ENCODE measurements around the gene MCF2L.

Gene MCF2L

DNA sequence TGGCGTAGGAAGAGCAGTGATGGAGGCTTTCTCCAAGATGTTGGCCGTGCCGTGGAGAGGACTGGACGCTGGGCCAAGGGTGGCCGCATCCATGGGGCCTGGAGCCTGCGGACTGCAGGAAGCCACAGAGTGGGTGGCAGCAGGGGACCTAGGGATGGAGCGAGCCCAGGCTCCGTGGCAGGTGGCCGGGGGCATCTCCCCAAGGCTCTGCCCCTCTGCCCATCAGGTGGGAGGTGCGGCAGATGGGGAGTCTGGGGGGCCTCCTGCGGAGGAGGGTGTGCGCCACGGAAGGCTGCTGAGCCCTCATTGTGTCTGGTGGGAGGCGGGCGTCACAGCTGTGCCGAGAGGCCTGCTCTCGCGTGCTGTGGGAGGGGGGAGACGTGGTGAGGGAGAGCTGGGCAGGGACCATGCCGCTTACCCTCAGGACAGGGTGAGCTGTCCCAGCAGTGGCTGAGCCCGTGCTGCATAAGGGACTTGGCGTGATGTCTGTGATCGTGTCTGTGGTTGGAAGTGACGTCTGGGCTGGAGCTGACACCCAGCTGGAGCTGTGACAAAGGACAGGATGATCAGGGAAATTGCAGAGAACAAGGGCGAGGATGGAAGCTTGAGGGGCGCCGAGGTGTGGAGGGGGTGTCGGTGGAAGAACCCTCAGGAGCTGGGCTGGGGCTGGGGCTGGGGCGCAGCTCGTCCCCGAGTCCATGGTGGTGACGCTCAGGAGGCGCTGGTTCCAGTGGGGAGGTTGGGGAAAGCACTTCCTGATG is 13.4 kb downstream of the MCF2L start:
- no peak for DNase-seq

DNA sequence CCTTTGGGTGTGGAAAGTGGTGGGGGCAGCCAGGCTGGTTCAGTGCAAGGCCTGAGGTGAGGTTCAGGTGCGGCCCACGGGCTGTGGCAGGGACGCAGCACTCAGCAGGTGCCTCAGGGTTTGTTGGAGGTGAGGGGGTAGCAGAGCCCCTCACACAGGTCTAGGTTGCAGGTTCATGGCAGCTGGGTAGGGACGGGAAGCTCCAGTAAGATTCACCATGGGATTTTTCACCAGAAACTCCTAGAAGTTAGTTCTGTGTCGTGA is 14.0 kb downstream of the MCF2L start:
- DNase-seq: no peak

DNA sequence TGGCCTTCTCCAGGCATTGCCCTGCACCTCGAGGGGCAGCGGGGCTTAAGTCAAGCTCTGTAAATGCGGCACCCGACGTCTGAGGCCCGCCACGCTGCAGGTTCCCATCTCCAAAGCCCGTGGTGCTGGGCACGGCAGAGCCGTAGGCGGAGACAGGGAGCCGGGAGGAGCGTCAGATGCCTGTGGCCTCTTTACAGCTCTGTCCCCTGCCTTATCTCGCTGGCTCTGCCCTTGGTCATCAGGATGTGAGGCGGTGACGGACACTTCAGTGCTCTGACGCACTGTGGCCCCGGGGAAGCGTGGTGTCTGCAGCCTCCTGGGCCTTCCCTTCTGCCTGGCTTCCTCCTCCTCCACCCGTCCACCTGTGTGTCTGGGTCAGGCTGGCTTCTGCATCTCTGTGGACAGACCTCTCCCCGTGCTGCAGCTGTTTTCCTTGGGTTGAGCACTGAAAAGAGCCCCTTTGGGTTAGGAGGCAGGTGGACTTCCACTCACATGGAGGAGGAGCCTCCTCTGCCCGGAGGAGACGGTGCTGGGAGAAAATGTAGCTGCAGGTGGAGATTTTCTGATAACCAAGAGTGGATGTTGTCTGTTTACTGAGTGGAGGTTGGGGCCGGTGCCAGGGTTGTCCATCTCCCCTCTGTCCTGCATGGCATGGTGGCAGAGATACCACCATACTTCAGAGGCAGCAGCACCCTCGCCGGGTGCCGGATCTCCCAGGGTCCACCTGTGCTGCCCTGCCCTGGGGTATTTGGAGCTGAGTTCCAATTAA is 14.6 kb downstream of the MCF2L start:
- DNase-seq: no peak

DNA sequence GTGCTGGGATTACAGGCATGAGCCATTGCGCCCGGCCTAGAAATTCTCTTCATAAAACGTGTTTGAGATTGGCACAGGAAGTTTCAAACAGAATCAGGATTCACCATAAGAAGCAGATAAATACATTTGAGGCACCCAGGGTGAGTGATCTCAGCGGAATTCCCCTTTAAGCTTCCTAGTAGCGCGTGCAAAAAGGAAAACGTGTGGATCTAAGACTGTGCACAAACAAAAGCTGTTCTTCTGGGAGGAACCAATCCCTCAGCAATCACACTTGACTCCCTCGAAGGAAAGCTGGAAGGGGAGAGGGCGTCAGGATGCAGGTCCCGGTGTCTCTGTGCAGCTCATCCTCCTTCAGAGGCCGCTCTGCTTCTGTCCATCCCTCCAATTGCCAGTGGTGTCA is 15.5 kb downstream of the MCF2L start:
- DNase-seq: no peak

DNA sequence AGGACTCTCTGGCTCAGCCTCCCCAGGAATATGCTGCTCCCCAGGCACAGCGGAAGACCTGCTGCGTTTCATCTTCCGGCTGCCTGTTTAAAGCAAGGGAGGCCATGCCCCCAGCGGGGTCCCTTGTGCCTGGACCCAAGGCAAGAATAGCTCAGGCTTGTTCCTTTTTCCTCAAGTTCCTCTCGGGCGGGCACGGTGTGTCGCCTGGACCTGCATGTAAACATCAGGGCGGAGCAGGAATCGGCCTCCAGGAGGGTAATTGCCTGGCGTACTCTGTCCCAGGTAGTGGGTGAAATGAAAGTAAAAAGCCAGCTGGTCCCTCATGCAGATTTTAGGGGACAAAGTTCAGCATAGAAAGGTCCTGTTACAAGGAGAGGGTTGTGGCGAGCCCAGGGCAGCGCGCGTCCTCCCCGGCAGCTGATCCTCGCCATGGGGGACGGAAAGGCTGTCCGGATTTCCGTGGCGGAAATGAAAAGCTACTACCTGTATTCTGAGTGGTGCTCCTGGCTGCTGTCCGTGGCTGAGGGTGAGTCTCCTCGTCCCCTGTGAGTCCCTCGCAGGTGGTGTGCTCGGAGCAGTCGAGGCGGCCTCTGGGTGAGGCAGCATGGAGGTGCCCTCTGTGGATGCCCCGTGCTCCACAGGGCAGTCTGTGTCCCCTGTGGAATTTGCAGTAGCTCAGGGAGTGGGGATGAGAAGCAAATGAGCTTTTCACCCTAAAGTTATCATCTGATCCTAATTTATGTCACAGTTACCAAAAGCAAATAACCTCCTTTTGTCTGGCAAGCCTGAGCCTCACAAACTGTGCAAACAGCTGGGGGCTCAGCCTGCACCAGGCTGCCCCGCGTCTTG is 16.2 kb downstream of the MCF2L start:
- no peak for DNase-seq

DNA sequence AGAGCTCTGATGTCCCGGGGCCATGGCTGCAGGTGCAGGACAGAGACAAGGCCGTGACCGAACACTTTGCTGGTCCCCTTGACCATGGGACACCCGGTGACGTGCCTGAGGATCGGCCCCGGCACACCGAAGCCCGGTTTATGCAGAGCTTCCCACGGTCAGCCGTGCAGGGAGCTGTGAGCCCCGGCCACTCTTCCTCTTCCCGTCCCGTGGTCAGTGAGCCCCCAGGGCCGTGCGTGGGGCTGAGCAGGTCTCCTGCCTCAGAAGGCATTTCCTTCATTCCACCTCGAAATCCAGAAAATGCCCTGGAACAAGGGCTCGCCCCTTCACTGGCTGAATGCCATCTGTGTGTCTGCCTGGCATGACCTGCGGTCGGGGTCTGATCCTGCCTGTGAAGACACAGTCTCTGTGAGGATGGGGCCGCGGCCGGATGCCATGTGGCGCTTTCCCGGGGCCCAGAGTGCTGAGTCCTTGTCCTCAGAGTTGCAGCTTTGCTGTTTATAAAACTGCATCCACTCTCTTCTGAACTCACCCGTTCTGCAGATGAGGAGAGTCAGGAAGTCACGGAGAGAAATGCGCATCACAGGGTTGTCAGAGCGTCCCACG is 16.9 kb downstream of the MCF2L start:
- no peak for DNase-seq

DNA sequence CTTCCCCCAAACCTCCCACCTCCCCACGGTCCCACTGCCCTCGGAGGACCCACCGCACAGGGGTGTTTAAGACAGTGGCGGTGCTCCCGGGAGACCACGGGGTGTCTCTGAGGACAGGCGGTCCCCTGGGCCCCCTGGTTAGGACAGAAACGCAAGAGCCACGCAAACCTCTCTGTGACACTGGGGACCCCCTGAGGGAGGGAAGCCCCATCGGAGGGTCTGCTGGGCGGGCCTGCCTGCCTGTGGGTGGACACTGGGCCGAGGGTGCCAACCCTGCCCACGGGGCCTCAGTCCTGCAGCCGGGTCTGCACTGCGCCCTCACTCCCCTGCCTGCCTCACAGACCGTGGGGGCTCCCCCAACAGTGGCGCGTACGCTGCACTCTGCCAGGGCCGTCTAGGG is 17.5 kb downstream of the MCF2L start:
- no peak for DNase-seq

DNA sequence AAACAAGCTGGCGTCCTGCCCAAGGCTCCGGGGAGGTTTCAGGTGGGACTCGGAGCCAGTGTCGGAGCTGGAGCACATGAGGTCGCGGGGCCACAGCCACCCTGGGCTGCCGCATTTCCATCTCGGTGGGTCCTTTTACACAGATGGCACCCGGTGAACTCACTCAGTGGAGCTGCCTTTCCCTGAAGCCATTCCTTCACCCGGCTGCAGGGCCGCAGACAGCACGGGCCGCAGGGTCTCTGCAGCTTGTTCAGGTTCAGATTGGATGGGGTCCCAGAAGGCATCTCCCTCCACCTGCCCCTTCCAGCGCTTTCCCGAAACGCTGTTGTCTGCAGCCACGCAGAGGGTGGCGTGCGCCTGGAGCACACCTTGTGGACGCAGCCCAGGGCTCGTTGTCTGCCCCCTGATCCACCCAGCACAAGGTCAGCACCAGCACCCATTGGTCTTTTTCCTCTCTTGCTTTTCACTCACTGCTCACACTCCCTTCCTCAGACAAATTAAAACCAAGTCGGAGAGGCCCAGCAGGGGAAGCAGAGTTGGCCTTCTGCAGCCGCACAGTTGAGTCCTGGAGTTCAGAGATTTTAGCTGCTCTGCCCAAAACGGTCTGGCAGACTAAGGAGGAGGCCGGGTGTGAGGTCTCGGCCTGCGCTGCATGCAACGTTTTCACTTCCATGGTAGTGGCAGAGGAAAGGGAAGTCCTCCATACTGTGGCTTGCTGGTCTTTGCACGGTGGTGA is 18.1 kb downstream of the MCF2L start:
- DNase-seq: no peak

DNA sequence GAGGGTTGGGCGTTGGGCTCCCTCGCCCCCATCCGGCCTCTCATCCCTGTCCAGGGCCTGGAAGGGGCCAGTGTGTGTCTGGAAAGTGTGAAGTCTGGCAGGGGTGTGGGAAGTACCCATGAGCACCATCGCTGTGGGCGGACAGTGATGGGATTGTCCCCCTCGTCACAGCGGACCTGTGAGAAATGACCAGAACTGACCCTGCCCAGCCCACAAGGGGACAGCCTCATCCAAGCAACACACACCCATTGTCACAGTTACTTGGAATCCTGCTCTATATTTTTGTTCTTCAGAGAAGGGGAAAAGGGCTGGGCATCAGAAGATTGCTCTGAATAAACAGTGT is 18.6 kb downstream of the MCF2L start:
- DNase-seq: no peak

DNA sequence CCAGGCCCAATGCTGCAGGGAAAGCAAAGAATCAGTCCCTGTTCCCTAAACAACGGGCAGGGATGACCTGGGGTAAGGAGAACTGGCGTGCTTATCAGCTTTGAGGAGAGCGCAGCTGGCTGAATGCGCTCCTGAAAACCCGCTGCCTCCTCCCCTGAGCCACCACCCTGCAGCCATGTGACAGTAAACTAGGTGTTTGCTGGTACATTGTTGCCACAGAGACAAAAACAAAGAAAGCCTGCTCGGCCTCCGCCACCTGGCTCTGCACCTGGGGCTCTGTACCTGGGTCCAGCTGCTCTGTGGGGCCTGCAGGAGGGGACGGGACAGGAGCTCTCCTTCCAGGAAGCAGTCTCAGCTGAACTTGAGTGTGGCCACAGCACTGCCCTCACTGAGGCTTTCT is 21.8 kb downstream of the MCF2L start:
- DNase-seq: no peak

DNA sequence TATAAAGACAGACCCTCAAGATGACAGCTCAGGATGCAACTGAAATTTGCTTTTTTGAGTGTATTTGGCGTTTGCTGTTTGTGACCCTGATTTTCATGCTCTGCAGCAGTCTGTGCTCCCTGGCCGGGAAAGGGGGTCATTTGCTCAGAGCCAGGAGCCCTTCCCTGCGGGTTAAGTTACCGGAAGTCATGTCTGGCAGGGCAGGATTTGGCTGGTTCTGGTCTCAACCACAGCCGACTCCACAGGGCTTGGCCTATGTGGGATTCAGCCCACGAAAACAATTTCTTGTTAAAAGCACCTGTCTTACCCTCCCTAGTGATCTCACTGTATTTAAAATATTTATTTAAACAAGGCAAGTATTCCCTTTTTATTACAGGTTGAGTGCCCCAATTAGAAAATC is 22.6 kb downstream of the MCF2L start:
- no peak for DNase-seq

DNA sequence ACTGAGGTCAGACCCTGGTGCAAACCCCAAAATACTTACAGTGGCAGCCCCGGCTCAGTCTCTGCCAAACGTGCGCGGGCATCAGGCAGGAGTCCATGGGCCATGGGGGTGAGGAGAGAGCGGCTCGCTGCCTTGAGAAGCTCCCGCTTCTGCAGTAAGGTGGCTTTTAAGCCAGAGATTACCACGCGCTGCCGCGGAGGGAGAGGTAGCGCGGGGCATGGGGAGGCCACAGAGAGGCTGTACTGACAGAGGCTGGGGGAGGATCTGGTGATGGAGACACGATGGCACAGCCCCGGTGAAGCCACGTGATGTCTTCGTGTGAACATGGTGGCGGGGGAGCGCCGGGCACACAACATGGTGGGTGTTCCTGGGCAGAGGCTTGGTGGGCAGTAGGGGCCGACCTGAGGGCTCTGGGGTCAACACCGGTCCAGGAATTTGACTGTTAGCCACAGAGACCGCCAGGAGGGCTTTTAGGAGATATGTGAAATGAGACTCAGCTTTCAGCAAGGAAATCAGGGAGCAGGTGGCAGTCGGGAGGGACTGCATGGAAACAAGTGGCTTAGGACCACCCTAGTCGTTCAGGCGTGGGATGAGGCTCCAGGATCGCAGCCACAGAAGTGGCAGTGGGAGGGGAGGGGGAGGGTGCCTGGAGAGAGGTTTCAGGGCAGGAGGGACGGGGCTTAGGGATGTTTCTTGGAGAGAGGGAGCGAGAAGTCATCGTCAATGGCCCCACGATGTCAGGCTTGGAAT is 24.1 kb downstream of the MCF2L start:
- DNase-seq: no peak

DNA sequence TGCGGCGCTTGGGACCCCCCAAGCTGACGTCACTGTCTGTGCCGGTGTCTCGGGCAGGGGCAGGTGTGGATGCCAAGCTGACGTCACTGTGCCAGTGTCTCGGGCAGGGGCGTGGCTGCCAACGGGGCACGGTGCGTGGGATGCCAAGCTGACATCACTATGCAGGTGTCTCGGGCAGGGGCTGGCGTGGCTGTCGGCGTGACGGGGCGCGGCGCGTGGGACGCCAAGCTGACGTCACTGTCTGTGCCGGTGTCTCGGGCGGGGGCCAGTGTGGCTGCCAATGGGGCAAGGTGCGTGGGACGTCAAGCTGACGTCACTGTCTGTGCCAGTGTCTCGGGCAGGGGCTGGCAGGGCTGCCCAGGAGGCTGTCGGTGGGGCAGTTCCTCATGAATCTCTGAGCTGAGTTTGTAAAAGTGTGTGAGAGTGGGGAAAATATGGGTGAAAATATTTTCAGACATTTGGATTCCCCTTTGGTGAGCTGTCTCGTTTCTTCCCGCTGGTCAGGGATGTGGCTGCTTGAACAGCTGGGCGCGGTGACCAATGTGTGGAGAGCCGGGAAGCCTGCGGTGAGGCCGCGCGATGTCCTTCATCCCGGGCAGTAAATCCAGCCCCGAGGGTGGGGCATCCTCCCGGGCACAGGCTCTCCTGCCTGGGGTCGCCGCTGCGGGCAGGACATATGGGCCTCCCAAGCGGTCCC is 25.2 kb downstream of the MCF2L start:
- DNase-seq: no peak

DNA sequence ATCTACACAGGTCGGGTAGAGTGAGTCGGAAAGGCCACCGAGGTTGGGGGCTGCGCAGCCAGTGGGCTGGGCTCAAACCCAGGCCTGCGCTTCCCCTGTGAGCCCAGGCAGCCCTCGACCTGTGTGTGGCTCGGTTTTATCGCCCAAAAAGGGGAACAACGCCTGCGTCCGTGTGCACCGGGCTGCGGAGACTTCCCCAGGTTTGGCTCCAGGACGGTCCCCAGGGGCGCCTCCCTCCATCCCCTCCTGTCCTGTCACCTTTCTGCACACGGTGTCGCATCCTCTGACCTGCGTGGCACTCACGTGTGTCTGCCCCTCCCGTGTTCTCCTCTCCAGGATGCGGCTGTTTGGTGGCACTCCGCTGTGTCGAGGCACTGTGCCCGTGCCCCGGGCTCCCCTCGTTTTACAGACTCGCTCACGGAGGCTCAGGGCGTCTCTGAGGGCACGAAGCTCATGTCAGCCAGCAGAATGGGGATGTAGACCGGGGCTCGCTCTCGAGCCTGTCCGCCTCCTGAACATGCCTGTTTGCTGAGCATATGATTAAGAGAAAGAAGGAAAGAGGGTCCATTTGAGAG is 25.9 kb downstream of the MCF2L start:
- no peak for DNase-seq

DNA sequence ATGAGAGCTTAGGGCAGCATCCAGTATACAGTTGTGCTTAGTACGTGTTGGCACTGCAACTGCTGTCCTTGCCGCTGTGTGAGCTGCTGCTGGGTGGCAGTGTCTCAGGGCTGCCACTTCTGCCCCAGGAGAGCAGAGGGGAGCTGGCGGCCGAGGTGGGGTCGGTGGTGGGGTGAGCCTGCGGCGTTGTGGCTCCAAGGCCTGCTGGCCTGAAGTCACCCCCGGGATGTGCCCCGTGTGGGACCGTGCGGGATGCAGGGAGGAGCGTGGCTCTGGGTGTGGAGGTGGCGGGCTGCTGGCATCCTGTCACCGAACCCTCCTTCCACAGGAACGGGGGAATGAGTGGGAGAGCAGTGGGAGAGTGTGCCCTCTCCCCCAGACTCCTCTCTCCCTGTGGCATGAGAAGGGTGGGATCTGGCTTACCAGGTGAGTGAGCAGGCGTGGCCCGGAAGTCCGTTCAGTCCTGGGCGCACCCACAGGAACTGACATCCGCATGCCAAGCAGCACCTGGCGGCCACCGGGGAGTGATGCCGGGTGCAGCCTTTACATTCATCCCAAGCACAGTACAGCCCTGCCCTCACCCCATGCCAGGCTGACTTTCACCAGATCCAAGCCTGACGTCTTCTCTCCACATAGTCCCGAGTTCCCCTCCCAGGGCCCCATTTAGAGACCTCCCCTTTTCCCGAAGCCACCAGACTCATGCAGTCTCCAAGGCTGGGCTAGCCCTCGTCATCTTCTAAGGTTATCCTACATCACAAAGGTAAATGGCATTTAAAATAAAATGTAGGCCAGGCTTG is 26.6 kb downstream of the MCF2L start:
- DNase-seq: no peak

DNA sequence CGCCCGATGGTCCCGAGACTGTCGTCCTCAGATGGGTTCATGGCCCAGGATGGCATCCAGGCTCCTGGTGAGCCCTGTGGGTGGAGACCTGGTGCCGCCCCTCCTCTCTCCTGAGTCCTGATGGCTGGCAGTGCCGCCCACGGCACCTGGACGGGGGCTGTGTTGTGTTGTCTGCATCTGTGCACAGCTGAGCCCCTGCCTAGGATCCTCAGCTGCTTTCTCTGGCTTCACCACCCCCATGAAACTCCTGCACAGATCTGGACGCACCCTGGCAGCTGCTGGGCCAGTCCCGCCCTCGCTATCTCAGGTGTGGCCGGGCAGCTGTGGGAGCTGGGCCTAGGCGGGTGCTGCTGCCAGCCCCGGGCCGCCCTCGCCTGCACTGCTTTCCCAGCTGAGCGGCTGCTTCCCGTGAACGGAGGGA is 27.7 kb downstream of the MCF2L start:
- DNase-seq: no peak

DNA sequence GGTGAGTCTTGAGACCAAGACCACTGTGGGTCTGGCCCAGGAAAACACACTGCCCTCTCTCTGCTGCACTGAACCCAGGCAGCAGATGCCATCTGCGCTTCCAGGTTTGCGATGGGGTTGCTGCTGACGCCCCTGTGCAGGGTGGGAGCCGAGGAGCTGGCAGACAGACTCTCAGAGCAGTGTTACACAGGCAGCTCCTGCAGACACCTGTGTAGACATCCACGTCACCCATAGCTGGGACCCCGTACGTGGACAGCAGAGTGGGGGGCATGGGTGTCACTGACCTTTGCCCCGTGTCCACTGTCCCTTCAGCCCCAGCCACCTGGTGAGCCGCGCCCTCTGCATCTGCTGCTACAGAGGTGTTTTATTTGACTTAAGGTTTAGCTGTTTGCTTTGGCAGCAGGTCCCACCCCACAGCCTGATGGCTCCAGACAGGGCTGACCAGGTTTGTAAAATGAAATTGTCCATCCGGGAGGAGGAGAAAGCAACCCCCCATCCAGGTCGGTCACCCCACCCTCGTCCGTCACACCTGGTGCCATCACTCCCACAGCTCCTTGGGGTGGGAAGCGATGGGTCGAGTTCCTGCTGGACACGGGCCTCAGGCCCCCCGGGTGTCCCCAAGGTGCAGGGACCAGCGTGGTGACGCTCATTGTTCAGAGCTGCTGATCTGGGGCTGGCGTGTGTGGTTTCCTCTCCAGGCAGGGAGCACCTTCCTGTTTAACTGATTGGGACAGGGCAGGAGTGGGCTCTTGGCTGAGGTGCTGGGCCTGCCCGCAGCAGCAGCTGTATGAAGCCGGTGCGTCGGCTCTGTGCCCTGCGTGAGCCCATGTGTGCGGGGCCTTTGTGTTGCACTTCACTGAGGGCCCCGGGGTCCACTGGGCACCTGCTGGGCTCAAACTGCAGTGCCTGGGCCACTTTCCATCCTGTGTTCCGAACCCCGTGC is 28.4 kb downstream of the MCF2L start:
- DNase-seq: no peak

DNA sequence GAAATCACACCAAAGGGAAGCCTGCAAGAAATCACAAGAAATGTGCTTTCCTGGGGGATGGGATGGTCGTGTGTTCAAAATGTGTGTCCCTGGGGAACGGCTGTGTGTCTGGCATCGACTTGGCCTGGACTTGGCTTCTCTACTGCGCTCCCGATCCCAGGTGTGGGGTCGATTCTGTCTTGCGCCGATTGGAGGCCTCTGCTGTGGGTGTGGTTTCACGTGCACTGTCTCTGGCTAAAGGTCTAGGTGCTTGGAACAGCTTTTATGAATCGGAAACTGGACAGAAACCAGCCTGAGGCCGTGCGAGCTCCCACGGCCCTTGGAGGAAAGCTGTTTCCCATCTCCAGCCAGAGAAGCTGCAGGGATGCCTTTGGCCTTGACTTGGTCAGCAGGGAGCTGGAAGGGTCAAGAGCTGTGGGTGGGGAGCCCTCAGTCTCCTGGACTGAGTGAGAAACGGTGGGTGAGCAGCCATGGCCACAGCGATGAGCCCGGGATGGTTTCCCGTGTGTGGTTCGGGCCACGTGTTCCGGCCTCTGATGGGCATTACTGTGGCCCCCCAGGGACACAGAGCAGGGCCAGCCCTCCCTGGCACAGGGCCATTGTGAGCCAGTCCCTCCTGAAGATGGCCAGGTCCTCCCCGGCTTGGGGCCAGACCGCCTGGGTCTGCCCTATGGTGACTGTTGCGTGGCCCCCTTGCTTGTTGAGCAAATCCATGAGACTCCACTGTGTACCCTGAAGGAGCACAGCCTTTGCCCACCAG is 29.7 kb downstream of the MCF2L start:
- no peak for DNase-seq
